Activated naive CD4-positive, alpha-beta T cell treated with anti-CD3 and anti-CD28 coated beads for 36 hours (primary cell): Measurements from ENCODE around the gene USP48. TPM values are rescaled to one million over a fixed set of nuclear protein-coding genes. Genes with fewer than 3 reads are reported as not detected.

Source experiments
- CTCF ChIA-PET: fragments of 350-600 bp; sonication (Branson Sonifier 250); formaldehyde crosslinking; loops from one replicate; lab custom pipeline; 2021; ENCODE audit warnings: antibody characterized with exemption; lab: Charles Lee
- DNase-seq: peaks from one replicate; pipeline ENCODE4 v3.0.0-alpha.2; 2020
- H3K27ac Mint-ChIP-seq: one replicate; pipeline ENCODE4 v1.8.0; 2021; ENCODE audit warnings: mild to moderate bottlenecking, mixed read lengths
- H3K27me3 Mint-ChIP-seq: one replicate; pipeline ENCODE4 v1.8.0; 2021; ENCODE audit warnings: low read depth, mixed read lengths
- H3K36me3 Mint-ChIP-seq: one replicate; pipeline ENCODE4 v1.8.0; 2021; ENCODE audit warnings: low read depth, mixed read lengths
- H3K4me1 Mint-ChIP-seq: one replicate; pipeline ENCODE4 v1.8.0; 2021; ENCODE audit warnings: low read depth, mixed read lengths
- H3K4me3 Mint-ChIP-seq: one replicate; pipeline ENCODE4 v1.8.0; 2021; ENCODE audit warnings: mild to moderate bottlenecking, moderate library complexity, mixed read lengths
- H3K9me3 Mint-ChIP-seq: one replicate; pipeline ENCODE4 v1.8.0; 2021; ENCODE audit warnings: mixed read lengths
- intact Hi-C: fragments of 100-400 bp; cut with micrococcal nuclease; formaldehyde crosslinking; loops from one replicate; pipeline ENCODE4 v1.15.1; 2023
- total RNA-seq, 2 experiments: library from RNA; stranded (reverse); gene quantifications; one replicate each; pipeline ENCODE4 v1.2.3, GENCODE V29; 2021

USP48 gene
- total RNA-seq, 2 experiments from 2014 or later: 89.9 to 93.4 TPM

DNA sequence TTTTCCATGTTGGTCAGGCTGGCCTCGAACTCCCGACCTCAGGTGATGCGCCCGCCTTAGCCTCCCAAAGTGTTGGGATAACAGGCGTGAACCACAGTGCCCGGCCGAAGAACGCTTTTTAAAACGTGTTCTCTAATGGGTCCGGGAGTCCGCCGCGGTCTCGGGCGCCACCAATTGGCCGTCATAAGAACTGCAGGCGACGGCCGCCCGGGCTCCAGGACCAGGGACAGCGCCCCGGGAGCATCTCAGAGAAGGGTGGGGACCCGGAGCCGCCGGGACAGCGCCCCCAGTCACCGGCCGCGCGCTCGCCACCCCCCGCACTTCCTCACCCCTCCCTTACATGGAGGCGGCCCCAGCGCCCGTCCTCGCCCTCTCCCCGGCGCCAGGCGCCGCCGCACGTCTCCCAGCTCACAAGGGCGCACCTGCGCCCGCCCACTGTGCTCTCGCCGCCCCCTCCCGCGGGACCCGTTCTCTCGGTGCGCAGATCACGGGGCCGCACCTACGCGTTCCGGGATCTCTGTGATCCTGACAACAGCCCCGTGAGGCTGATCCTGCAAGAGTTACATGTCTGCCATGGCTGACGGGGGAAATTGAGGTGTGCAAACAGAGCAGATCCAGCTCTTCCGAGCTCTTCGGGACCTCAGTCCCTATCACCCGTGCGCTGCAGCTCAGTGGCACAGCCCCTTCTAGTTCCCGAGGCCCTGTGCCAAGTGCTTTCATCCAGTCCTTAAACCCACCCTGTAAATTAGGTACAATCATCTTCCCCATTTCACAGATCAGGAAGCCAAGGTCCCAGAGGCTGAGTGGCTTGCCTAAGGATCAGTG is 123.6 kb downstream of the USP48 start:
- intact Hi-C loops: loop anchor here (1.0 to 10.0 kb wide), 5 partner anchors 64 to 405 kb away; partner anchors contain the start of genes ALPL and USP48
- no peaks in the 10 kb centered on the region for H3K9me3 Mint-ChIP-seq
- peak overlapping the region; percentile 22 for H3K4me3 Mint-ChIP-seq
- no peak overlapping the region for H3K27ac Mint-ChIP-seq
- peaks cover 5% of the 10 kb centered on the region for H3K4me1 Mint-ChIP-seq
- H3K36me3 Mint-ChIP-seq: no peaks in the 10 kb centered on the region
- CTCF ChIA-PET: interaction anchor here (0.7 to 1.1 kb wide), 6 partner anchors 8 to 815 kb away, joined by 3 read pairs; partner anchors contain the start of gene RAP1GAP
- H3K27me3 Mint-ChIP-seq: peaks cover 20% of the 10 kb centered on the region
- peak; percentile 80 for DNase-seq

DNA sequence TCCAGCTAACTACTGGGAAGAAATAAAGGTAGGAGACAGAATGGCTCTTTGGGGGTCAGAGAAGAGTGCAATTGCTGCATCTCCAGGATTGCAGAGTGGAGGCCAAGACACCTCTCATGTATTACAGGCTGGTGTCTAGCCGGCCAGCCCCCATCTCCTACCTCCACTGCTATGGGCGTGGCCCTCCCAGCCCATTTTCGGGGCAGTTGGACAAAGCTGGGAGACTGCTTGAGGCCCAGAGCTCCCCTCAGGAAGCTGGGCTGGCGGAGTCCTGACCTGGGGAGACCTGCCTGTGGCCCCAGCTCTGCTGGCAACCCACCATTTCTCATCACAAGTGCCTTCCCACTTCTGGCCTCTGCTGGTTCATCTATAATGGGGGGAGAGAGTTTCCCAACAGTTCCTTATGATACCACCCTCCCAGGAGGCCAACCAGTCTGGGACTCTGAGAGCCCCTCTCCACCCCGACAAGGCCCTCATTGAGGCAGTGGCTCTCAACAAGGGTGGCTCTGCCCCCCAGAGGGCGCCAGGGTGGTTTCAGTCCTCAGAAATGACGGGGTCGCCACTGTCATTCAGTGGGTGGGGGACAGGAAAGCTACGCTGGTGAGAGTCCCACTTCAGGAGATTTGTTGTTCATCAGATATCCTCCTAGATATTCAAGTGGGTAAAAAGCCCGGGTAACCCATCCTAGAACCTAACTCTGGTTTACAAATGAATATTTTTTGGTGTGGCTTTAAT is 125.3 kb downstream of the USP48 start:
- intact Hi-C loops: loop anchor here (2.0 to 10.0 kb wide), 3 partner anchors 125 to 403 kb away; partner anchors contain the start of gene USP48
- Mint-ChIP-seq H3K27ac (no peak overlapping the region), H3K27me3 (peaks cover 12% of the 10 kb centered on the region), H3K4me1 (peaks cover 5% of the 10 kb centered on the region), H3K4me3 (no peak overlapping the region), H3K36me3 (no peaks in the 10 kb centered on the region), H3K9me3 (no peaks in the 10 kb centered on the region)
- CTCF ChIA-PET: interaction anchor here (0.6 to 1.1 kb wide), 3 partner anchors 10 to 107 kb away, joined by 3 read pairs; no protein-coding TSS in a partner anchor
- no peak for DNase-seq

DNA sequence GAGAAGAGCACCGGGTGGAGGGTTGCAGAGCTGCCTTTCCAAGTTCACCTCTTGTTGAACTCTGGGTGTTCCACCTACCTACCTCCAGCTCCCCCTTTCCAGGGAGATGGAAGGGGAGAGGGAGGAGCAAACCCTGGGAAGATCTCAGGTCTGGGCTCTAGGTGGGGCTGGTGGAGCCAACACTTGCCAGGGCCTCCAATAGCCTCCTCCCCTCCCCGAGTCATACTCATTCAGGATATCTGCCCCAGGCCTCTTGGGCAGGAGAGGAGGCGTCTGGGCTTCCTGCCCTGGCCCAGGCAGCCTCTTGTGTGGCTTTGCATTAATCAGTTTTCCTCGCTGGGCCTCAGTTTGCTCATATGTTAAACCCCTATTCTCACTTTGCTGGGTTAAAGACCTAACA is 127.2 kb downstream of the USP48 start:
- no peaks in the 10 kb centered on the region for H3K9me3 Mint-ChIP-seq
- H3K4me1 Mint-ChIP-seq: peaks cover 17% of the 10 kb centered on the region
- DNase-seq: no peak
- no peak overlapping the region for H3K27ac Mint-ChIP-seq
- no peak overlapping the region for H3K4me3 Mint-ChIP-seq
- intact Hi-C loops: loop anchor here (5.0 to 10.0 kb wide), 2 partner anchors 307 to 401 kb away; no protein-coding TSS in a partner anchor
- H3K36me3 Mint-ChIP-seq: no peaks in the 10 kb centered on the region
- CTCF ChIA-PET: no interaction called here
- H3K27me3 Mint-ChIP-seq: peaks cover 18% of the 10 kb centered on the region

DNA sequence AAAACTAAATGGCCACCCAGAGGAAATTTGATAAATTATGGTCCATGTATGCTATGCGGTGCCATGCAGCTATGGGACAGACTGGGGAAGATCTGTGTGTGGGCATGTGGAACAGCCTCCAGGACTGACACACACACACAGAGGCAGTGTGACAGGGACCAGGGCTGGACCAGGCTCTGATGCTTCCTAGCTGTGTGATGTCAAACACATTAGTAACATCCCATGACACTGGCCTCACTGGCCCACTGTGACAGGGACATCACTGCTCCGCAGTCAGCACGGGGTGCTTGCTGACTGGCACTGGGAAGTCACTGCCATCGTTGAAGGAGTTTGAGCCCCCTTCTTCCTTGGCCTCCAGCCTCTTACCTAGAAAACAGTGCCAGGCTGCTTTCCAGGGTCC is 127.7 kb downstream of the USP48 start:
- H3K27ac Mint-ChIP-seq: no peak overlapping the region
- peaks cover 17% of the 10 kb centered on the region for H3K4me1 Mint-ChIP-seq
- H3K4me3 Mint-ChIP-seq: no peak overlapping the region
- CTCF ChIA-PET: no interaction called here
- H3K9me3 Mint-ChIP-seq: no peaks in the 10 kb centered on the region
- intact Hi-C loops: loop anchor here (5.0 to 10.0 kb wide), 2 partner anchors 307 to 400 kb away; no protein-coding TSS in a partner anchor
- DNase-seq: no peak
- no peaks in the 10 kb centered on the region for H3K36me3 Mint-ChIP-seq
- H3K27me3 Mint-ChIP-seq: peaks cover 15% of the 10 kb centered on the region

DNA sequence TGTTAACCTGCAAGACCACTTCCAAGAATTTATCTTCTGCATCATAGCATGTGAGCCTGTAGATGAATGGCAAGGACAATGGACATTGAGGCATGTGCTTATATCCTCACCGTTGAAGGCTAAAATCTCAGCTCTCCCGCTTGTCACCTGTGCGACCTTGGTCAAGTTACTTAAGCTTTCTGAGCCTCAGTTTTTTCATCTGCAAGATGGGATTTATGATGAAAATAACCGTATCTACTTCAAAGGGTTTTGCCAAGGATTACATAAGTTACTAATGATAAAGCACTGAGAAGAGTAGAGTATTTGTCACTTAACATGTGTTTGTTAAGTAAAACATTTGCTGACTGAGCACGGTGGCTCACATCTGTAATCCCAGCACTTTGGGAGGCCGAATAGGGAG is 128.7 kb downstream of the USP48 start:
- H3K36me3 Mint-ChIP-seq: no peaks in the 10 kb centered on the region
- H3K27me3 Mint-ChIP-seq: peaks cover 12% of the 10 kb centered on the region
- DNase-seq: no peak

DNA sequence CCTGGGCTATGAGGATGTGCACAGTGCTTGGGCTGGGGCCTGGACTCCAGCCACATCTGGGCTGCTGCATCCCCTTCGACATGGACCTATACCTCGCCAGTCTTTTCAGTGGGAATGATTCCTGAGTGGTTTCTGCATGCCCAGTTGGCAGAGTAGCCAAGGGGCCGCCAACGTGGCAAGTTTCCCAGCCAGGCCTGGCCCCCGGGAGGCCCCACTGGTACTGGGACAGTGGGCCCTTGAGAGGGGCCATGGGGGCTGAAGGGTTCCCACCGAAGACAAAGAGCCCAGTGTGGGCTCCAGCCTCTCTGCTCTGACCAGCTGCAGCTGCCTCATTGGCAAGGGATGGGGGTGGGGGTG is 129.2 kb downstream of the USP48 start:
- H3K27ac Mint-ChIP-seq: no peak overlapping the region
- no peak for DNase-seq
- H3K9me3 Mint-ChIP-seq: no peaks in the 10 kb centered on the region
- CTCF ChIA-PET: no interaction called here
- peaks cover 14% of the 10 kb centered on the region for H3K4me1 Mint-ChIP-seq
- intact Hi-C loops: loop anchor here (10.0 kb wide), 1 partner anchor 399 kb away; no protein-coding TSS in a partner anchor
- H3K4me3 Mint-ChIP-seq: no peak overlapping the region
- H3K27me3 Mint-ChIP-seq: peaks cover 12% of the 10 kb centered on the region
- H3K36me3 Mint-ChIP-seq: no peaks in the 10 kb centered on the region

More for the DNA sequence above, 128.7 kb downstream of the USP48 start:
- no peak overlapping the region for H3K4me3 Mint-ChIP-seq
- H3K9me3 Mint-ChIP-seq: no peaks in the 10 kb centered on the region
- peaks cover 14% of the 10 kb centered on the region for H3K4me1 Mint-ChIP-seq
- CTCF ChIA-PET: no interaction called here
- intact Hi-C loops: loop anchor here (10.0 kb wide), 1 partner anchor 399 kb away; no protein-coding TSS in a partner anchor
- H3K27ac Mint-ChIP-seq: no peak overlapping the region

DNA sequence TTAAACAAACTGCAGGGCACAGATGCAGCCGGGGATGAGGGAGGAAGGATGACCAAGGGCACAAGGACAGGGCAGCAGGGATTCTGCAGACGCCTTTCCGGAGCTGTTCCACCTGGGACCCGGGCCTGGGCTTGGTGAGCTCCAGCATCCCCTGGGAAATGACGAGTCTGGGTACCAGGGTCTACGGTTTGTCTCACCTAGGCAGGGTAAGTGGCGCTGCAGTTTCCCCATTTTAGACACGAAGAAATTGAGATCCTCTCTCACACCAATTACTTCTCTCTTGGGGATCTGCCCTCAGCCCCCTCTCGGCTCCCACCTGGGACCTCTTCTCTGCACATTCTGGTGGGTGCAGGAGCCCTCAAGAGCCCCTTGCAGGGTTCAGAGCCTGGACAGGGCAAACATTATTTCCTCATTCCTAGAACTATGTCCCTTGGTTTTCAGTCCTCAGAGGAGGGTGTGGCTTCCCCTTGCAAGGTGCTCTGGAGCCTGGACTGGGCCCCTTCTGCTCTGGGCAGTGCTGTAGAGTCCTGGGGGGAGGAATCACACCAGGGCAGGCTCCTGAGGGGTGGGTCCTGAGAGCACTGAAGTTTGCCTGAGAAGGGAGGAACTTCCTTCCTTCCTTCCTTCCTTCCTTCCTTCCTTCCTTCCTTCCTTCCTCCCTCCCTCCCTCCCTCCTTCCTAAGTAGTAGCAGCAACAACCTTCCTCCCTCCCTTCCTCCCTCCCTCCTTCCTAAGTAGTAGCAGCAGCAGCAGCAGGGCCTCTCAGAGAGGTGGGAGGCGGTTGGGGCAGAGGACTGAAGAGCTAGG is 129.8 kb downstream of the USP48 start:
- DNase-seq: no peak
- Mint-ChIP-seq H3K27me3 (peaks cover 12% of the 10 kb centered on the region), H3K9me3 (no peaks in the 10 kb centered on the region), H3K4me3 (no peak overlapping the region), H3K36me3 (no peaks in the 10 kb centered on the region), H3K4me1 (peaks cover 14% of the 10 kb centered on the region), H3K27ac (no peak overlapping the region)
- CTCF ChIA-PET: no interaction called here
- intact Hi-C loops: loop anchor here (10.0 kb wide), 1 partner anchor 398 kb away; no protein-coding TSS in a partner anchor

DNA sequence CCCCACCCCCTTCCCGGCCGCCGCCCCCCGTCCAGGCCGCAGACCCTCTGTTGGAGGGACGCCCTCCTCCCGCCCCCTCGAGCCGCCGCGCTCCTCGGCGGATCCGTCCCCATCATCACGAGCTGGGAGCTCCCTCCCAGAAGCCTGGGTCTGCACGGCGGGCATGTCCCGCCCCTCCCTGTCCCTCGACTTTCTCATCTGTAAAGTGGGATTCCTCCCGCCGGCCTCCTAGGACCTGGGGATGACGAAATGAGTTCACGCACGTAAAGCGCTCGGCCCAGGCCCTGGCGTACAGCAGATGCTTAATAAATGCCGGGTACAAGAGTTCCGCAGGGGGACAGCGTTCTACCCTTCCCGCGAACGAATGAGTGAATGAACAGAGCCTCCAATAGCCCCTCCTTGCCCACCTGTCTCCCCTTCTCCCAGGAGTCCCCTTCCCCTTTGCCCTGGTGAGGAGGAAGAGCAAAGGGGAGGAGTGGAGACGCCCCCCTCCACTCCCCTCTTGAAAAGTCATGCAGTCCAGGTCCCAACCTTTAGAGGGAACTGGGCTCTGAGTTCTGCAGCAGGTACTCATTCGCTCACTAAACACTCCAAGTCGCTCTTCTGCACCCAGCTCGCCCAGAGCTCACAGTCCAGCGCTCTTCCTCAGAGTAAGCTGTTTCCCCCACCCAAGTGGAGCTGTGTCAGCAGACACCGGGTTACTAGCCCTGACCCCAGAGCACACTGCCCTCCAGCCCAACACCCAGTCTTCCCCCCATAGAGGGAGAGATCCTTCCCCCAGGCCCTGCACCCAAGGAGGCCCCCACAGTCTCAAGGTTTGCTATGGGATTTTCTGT is 130.6 kb downstream of the USP48 start:
- DNase-seq: no peak
- intact Hi-C loops: loop anchor here (10.0 kb wide), 1 partner anchor 398 kb away; no protein-coding TSS in a partner anchor
- peaks cover 12% of the 10 kb centered on the region for H3K27me3 Mint-ChIP-seq
- H3K9me3 Mint-ChIP-seq: no peaks in the 10 kb centered on the region
- peaks cover 14% of the 10 kb centered on the region for H3K4me1 Mint-ChIP-seq
- H3K36me3 Mint-ChIP-seq: no peaks in the 10 kb centered on the region
- no peak overlapping the region for H3K27ac Mint-ChIP-seq
- CTCF ChIA-PET: no interaction called here
- peak overlapping the region; percentile 58 for H3K4me3 Mint-ChIP-seq

DNA sequence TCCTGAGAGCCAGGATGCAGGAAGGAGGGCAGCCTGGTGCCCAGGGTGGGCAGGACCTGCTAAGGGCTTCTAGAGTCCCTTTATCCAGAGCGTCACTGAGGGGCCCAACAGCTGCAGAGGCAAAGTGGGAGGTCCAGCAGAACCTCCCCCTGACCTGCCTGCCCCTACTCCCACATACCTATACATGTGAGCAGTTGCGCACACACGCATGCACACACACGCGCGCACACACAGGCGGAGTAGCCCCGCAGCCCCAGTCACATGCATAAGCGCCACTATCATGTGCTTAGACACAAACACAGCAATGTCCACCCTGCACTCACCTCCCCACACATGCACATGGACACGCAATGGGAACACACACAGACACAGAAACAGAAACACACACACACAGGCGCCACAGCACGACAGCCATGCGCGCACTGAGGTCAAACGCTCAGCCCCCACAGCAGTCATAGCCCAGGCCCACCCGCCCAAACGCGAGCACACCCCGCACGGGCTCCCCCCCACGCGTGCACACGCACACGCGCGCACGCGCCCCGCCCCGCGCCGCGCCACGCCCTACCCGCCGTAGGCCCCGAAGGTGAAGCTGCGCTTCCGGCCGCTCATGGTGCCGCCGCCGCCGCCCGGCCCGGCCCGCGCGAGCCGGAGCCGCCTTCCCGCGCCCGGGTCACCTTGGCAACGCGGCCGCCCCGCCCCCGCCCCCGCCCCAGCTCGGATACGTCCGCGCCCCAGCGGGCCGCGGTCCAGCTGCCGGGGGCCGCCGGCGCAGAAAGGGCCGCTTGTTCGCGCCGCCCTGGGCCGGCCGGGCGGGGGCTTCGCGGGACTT is 131.5 kb downstream of the USP48 start:
- Mint-ChIP-seq H3K4me3 (peak overlapping the region; percentile 75), H3K27me3 (peaks cover 19% of the 10 kb centered on the region), H3K36me3 (no peaks in the 10 kb centered on the region), H3K4me1 (peaks cover 14% of the 10 kb centered on the region), H3K27ac (no peak overlapping the region), H3K9me3 (no peaks in the 10 kb centered on the region)
- CTCF ChIA-PET: interaction anchor here (0.6 kb wide), 1 partner anchor 133 kb away, joined by 3 read pairs; no protein-coding TSS in a partner anchor
- peak; percentile 44 for DNase-seq
- intact Hi-C loops: loop anchor here (10.0 kb wide), 1 partner anchor 397 kb away; no protein-coding TSS in a partner anchor

DNA sequence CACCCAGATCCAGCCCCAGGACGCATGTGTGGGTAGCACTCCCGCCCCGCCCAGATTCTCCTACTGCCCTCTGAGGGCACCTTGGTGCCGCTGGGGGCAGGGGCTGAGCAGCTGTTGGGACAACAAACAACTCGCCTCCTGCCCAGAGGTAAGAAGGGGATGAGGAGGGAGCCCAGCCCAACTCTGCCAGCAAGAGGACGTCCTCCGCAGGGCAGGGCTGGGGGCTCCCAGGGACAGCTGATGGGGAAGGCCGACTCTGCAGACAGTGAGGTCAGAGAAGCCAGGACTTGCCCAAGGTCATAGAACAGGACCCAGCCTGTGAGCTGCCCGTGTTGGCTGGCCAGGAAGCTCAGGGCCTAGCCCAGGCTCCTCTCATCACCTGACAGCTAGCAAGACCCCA is 132.5 kb downstream of the USP48 start:
- H3K27me3 Mint-ChIP-seq: peaks cover 19% of the 10 kb centered on the region
- no peaks in the 10 kb centered on the region for H3K36me3 Mint-ChIP-seq
- no peaks in the 10 kb centered on the region for H3K9me3 Mint-ChIP-seq
- H3K27ac Mint-ChIP-seq: no peak overlapping the region
- DNase-seq: no peak
- H3K4me1 Mint-ChIP-seq: peaks cover 14% of the 10 kb centered on the region
- CTCF ChIA-PET: interaction anchor here (0.6 kb wide), 2 partner anchors 134 to 282 kb away, joined by 3 read pairs; no protein-coding TSS in a partner anchor
- no peak overlapping the region for H3K4me3 Mint-ChIP-seq
- intact Hi-C loops: loop anchor here (10.0 kb wide), 1 partner anchor 396 kb away; no protein-coding TSS in a partner anchor
